GM19239 (cell line): ENCODE results near the gene BTBD19.
A peak's percentile ranks its signal among the peaks of the same experiment; 100 is the strongest.
"Not testable (repeated sequence)": the region's sequence is repeated elsewhere in the genome, so short reads cannot be mapped to it uniquely, and the experiment has no call there.

ENCODE experiments used
- DNase-seq: peaks from one replicate; pipeline ENCODE4 v3.0.0; 2011; ENCODE audit warnings: low spot score; ENCODE audit not compliant: insufficient read length
- FAIRE-seq: peaks from 2 replicates; lab custom pipeline; 2011; peaks lifted over from hg19 to GRCh38; lab: Jason Lieb, UNC

The BTBD19 gene

DNA sequence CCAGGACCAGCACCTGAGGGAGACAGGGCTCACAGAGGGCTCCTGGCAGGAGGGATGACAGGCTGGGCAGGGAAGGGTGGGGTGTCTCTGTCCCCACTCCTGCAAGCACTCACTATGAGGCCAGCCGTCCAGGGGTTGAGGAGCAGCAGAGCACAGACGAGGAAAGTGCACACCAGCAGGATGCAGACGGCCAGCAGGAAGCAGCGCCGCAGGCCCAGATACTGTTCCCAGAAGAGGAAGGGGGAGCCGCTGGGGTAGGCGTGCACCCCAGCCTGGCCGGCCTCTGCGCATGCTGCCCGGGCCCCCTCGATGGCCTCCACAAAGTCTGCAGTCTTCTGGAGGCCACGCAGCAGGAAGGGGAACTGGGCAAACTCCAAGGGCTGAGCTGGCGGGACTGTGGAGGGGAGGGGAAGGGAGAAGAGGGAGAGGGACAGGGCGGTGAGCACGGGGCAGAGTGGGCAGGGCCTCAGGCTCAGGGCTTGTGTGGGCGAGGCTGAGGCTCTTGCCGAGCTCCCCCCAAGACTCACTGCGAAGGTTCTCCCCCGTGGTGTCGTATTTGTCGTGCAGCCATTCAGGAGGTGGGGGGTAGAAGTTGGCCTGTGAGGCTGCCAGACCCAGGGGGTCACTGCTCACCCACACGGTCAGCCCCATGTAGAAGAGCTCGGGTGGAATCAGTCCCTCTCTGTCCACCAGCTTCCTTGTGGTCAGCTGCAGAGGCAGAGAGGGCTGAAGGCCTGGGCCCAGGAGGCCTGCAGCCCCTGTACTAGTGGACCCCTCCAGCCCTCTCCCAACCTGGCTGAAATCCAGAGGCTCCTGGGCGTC, 18.3 kb downstream of the BTBD19 start:
- FAIRE-seq (no peak), DNase-seq (no peak)

DNA sequence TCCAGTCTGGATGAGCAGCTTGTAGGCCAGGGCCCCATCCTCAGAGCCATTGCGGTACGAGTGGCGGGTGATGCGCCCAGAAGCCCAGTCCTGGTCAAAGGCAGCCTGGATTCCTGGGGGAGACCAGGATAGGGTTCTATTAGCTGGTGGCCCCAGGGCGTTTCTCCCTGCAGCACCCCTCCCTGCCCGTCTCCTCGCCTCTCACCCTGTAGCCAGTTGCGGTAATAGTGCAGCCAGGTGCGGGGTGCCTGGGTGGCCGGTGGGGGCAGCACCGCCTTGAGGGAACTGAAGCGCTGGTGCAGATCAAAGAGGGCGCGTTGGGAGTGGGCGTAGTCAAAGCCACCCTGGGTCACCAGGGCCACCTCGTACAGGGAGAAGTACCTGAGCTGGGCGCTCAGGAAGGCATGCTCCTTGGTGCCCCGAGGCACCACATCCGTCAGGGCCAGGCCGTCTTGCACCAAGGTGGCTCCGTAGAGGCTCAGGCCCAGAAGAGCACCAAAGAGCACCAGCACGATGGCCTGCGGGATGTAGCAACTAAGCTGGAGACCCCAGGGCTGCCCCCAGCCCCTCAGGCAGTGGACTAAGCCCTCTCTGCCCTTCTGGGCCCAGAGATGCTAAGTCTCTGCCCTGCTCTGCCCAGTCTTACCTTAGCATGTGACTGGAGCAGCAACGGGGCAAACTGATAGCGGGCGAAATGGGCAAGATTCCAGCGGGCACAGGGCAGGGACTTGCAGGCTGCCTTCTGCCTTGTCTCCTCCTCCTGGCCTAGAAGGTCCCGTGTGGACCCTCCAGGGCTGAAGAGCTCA, 19.1 kb downstream of the BTBD19 start:
- DNase-seq (no peak), FAIRE-seq (no peak)

DNA sequence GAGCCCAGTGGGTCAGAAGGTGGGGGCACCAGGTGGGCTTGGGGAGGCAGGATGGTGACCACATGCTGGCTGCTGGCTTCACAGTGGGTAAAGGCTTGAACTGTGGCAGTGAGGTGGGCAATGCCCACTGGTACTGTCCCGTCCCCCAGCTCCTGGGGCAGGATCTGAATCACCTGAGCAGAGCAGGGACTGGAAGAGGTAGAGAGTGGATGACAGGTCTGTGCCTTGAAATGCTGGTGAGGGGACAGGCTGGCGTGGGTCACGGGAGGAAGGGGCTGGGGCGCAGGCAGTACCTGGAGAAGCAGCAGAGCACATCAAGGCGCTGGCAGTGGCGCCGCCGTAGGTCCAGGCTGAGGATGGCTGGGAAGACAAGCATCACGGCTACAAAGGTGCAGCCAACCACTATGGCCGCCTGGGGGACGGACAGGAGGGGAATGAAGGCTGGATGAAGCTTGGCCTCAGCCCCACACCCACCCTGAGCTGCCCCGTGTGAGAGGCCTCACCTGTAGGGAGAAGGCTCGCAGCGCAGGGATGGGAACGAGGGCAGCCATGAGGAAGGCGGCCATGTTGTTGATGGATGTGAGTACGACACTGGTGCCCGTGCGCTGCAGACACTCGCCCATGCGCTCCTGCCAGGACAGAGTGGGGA, 19.8 kb downstream of the BTBD19 start:
- no peak for DNase-seq
- FAIRE-seq: no peak

DNA sequence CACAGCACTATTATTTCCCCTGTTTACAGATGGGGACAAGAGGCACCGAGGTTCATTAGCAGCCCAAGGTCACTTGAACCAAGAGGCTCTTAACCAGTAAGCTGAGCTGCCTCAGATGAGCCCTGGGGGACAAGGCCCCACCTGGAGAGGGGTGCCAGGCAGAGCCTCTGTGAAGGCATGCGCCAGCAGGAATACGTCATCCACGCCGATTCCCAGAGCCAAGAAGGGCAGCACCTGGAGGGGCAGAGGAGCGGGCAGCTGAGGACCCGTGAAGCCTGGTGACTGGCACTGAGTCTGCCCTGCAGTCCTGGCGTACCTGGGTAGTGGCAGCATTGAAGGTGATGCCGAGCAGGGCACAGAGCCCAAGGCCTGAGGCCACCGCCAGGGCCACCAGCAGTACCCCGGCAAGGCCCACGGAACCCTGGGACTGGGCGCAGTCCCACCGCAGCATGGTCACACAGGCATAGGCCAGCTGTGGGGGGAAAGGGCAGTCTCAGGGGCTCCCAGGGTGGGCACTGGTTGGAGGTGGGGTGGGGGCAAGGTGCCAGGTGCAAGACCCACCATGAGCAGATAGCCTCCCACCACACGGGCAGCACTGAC, 20.6 kb downstream of the BTBD19 start:
- no peak for DNase-seq
- FAIRE-seq: no peak

DNA sequence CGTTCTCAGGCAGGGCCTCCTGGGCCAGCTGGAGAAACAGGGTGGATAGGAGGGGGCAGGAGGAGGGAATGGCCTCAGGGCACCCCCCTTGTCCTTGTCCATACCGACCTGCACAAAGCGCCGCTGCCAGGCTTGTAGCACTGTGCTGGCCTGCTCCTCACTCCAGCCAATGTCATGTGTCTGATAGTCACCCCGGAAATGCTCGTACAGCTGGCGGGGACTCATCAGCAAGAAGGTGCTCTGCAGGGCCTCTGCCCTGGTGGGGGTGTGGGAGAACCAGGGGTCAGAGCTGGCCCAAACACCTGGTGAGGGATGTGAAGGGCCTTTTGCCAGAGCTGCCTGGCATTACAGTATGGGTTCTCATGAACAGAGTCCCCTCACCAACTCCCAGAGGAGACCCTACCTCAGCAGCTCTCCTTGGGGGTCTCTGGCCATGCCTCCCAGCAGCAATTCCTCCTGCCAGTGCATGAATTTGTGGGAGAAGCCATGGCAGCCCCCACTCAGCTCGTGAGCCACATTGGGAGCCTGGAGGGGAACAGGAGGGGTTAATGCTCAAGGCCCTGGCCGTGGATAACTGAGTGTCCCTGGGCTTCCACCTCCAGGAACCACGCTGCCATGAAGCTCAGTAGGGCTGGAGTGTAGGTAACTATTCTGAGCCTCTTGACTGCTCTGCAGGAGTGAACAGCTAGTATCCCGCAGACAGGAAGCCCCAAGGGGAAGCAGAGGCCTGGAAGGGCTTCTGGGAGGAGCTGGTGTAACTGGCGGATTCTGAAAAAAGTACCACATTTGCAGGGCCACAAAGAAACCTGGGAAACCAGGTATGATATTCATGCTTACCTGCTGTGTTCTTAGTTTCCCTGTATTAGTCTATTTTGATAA, 21.4 kb downstream of the BTBD19 start:
- FAIRE-seq: no peak
- no peak for DNase-seq

DNA sequence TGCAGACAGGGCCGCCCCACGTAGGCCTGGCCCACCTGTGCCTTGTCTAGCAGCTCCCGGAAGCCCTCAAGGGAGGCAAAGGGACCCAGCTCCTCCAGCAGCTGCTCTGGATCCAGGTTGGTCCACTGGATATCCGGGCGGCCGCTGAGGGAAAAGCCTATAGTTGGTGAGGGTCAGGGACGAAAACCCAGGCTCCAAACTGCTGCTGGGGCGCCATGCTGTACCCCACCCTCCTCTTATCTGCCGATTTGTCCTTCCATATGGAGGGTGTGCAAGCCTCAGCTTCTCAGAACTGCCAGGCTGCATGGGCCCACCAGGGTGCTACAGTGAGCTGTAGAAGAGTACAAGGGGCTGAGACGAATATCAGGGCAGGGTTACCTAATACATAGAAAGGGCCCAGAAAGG, 22.6 kb downstream of the BTBD19 start:
- DNase-seq (no peak), FAIRE-seq (no peak)

DNA sequence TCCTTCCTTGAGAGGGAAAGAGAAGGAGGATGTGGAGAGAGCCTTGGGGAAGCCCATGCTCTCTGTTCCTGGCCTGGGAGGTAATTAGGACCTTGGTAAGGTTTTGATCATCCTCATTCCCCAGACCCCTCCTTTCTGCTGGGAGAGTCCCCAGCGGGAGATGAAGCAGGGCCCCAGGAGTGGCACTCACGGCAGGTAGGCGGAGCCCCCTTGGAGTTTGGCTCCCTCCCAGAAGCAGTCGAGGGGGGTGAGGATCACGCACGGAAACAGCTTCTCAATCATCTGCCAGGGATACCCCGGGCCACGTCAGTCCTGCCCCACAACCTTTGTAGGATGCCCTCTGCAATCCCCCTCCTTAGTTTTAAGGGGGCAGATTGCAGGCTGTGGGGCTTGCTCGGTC, 23.2 kb downstream of the BTBD19 start:
- no peak for FAIRE-seq
- no peak for DNase-seq

DNA sequence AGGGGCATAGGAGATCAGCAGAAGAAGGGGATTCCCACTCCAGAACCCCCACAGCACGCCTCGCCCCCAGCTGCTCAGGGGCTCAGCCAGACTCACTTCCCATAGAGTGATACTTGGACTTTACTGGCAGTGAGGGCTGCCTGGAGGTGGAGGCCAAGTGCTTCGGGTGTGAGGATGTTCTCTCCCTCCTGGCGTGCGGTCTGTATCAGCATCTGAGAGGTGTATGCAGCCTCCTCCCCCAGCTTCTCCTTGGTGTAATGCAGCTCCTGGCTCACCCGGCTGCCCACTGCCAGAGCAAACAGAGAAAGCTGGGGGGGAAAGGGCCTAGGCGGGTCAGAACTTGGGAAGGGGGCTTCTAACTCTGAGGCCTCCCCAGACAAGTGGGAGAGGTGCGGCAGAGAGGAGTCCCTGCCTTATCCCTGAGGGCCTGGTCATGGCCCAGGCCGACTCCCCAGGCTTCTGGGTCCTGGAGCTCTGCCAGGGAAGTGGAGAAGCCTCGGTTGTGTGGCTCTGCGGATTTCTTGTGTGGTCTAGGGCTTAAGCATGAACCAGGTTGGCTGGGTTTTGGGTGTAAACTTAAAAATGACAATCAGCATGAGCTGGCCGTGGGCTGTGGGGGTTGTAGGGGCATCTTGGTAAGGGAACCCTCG, 23.9 kb downstream of the BTBD19 start:
- DNase-seq (no peak), FAIRE-seq (no peak)

DNA sequence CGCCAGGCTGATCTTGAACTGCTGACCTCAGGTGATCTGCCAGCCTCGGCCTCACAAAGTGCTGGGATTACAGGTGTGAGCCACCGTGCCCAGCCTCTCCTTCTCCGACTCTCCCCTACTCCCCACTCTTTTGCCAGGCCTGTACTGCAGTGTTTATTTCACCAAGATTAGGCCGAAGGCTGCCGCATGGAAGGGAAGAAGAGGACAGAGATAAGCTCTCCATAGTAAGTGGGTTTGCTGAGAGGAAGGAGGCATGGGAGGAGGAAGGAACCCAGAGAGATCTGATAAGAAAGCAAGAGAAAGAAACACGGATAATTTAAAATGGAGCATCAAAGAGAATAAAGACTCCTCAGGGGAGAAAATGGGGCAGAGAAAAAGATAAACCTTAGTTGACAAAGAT, 26.0 kb downstream of the BTBD19 start:
- FAIRE-seq (no peak), DNase-seq (no peak)

DNA sequence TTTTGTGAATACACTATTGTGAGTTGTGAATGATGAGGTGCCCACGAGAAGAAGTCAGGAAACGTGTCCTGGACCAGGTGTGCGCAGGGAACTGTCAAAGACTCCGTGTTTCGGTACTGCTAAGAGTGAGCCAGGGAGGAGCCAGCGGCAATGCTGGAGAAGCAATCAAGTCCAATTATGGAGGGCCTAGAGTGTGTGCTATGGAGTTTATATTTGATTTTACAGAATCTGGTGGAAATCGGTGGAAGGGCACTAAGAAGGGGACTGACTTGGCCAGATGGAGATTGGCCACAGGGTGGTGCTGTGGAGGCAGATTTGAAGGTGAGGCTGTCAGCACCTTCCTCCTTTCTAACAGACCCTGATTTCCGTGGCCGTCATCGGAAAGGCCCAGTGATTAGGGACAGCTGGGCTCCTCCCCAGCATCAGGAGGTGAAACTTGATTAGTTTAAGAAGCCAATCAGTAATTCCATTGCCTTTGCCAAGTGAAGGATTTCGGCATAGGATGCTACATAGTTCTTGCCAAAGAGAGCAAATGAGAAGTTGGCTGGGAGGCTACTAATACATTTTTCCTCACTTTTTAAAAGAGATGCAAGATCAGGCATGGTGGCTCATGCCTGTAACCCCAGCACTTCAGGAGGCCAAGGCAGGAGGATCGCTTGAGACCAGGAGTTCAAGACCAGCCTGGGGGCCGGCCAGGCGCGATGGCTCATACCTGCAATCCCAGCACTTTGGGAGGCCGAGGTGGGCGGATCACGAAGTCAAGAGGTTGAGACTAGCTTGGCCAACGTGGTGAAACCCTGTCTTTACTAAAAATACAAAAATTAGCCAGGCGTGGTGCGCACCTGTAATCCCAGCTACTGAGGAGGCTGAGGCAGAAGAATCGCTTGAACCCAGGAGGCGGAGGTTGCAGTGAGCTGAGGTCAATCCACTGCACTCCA, 27.7 kb downstream of the BTBD19 start:
- DNase-seq (peak; percentile 89), FAIRE-seq (peak; percentile 97)

DNA sequence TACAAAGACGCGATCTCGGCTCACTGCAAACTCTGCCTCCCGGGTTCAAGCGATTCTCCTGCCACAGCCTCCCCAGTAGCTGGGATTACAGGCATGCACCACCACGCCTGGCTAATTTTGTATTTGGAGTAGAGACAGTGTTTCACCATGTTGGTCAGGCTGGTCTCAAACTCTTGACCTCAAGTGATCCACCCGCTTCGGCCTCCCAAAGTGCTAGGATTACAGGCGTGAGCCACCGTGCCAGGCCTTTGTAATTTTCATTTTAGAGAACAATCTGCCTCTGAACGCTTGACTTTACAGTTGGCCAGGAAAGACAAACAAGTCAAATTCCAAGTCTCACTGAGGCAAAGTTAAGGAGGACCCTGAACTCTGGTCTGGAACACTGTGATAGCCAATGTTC, 30.0 kb downstream of the BTBD19 start:
- DNase-seq, FAIRE-seq: not testable (repeated sequence)

DNA sequence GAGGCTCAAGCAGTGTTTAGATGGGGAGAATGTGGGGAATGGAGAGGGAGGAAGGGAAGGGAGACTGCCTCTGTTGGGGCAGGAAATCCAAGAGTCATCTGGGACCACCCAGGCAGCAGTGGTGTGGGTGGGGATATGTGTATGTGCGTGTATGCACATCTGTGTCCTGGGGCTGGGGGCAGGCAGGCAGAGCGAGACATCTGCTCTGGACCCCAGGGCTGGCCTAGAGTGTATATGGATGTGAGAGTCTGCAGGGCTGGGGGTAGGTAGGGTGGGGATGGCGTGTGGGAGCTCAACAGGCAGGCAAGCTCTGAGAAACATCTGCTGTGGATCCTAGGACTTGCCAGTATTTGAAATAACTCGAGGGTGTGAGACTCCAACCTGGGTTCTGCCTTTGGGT, 31.3 kb downstream of the BTBD19 start:
- FAIRE-seq: no peak
- no peak for DNase-seq

DNA sequence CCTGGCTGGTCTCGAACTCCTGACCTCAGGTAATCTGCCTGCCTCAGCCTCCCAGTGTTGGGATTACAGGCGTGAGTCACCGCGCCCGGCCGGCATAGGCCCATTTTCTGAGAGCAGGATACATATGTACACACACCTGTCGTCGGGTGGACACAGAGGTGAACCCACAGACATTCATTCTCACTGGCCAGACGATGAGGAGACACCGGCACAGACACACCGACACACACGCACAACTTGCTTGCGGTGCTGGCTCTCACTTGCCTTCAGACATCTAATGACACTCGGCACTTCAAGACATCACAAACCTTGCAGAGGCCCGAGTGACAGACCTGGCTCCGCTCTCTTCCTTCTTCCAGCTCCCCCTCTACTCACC, 34.2 kb downstream of the BTBD19 start:
- no peak for FAIRE-seq
- no peak for DNase-seq

DNA sequence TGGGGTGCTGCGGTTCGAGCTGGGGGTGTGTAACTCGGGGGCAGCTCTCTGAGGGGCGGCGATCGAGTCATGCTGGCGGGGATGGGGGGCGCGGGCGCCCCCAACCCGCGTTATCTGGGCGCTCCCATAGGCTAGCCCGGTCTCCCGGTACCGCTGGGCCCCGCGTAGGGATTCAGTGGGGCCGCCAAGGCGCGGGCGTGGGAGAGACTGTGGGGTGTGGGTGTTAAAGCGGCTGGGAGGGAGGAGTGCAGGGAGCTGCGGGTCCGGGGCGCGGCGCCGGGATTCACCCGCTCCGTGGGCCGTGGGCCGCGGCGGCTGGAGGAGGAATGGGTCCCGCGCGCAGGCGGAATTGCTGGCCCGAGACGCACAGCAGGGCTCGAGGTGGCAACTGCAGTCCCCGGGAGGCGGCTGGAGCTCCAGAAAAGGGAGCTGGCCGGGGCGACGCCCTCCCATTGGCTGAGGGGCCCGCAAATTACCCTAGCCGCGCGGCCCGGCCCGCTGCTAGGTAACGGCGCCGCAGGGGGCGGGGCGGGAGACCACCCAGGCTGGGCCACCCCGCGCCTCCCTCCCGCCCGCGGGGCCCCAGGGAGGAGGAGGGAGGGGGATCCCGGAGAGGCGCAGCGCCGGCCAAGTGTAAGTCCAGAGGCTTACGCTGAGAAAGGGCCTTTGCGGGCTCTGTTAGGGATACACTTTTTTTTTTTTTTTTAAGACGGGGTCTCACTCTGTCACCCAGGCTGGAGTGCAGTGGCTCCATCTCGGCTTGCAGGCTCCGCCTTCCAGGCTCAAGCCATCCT, 34.7 kb downstream of the BTBD19 start, which contains the start of gene PTCH2:
Gene PTCH2, minus strand, starts transcription at position 392 of the 794 bp plus-strand sequence. Its CDS starts 321 bp downstream, at position 71.
- peak; percentile 53 for DNase-seq
- no peak for FAIRE-seq

DNA sequence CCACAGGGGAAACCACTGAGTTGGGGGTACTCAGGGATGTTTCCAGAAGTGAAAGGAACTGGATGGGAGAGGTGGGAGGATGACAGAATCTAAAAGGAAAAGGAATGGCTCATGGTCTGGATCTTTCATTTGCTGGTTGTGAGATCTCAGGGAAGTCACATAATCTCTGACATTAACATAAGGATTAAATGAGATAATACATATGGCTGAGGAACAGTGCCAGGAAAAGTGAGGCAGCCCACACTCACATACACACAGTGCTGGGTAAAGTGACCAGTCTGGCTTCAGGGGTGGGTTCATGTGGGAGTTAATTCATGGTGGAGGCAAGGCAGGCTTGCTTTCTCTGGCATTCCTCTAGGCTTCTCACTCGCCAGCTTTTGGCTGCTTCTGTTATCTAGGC, 38.7 kb downstream of the BTBD19 start:
- DNase-seq (no peak), FAIRE-seq (no peak)

DNA sequence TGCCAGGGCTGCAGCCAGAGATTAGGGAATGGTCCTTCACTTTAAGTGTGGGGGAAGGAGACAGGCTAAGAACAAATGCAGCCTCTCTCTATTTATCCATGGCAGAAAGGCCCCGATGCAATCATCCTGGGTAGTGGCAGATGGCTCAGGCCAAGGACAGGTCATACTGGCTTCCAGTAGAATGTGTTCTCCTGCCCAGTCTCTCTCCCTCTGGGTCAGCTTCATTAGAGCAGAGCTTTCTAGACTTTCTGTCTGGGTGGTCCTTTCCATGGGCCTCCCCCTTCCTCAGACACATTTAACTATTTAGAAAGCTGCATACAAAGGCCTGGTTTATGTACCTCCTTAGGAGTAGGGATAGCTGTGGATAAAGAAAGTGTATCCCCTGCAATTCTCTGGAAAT, 39.5 kb downstream of the BTBD19 start:
- DNase-seq: no peak
- FAIRE-seq: no peak

DNA sequence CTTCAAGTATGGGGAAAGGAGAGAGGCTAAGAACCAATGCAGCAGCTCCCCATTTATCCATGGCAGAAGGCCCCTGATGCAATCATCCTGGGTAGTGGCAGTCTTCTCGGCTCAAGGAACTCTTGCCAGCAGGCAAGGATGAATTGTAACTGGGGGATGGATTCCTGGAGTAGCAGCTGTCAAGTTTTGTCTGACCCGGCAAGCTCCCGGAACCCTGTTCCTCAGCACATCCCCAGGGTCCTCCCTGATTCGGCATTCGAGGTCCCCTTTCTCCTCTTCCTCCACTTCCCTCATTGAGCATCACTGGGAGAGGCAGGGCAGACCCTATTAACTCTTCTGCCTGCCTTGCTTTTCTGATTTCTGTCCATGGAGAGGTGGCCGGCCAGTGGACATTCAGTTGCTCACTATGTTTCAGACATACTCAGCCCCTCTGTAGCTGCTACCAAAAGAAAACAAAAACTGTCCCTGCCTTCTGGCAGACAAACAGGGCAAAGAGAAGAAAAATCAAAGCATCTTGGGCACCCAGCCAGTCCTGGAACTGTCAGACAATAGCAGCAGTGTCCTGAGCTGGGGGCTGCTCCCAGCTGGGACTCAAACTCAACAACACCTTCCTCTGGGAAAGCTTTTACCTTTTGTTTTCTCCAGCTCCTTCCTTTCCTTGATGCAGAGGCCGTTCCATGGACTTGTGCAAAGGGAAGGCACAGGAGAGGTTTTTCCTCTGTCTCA, 40.3 kb downstream of the BTBD19 start:
- DNase-seq: no peak
- FAIRE-seq: no peak
